Neuronal stem cell (in vitro differentiated cells): ENCODE measurements around the gene ZNF366.

ENCODE experiments used
- DNase-seq: peaks from one replicate; pipeline ENCODE4 v3.0.0-alpha.2; 2013; ENCODE audit warnings: low spot score
- H2AFZ ChIP-seq: one replicate; pipeline ENCODE4 v1.6.1; 2013; ENCODE audit warnings: mild to moderate bottlenecking, low read length, inconsistent platforms
- H2AK5ac ChIP-seq: 2 replicates; pipeline ENCODE4 v1.6.1; 2013; ENCODE audit warnings: low read depth, mild to moderate bottlenecking, inconsistent platforms, low read length, moderate library complexity, mixed read lengths
- H2BK120ac ChIP-seq: 2 replicates; pipeline ENCODE4 v1.6.1; 2013; ENCODE audit warnings: low read depth, mild to moderate bottlenecking, inconsistent platforms, low read length, moderate library complexity, mixed read lengths
- H2BK12ac ChIP-seq: one replicate; pipeline ENCODE4 v1.6.1; 2013; ENCODE audit warnings: low read length, inconsistent platforms
- H2BK15ac ChIP-seq: 2 replicates; pipeline ENCODE4 v1.6.1; 2013; ENCODE audit warnings: mild to moderate bottlenecking, low read length, inconsistent platforms, mixed read lengths
- H2BK5ac ChIP-seq: one replicate; pipeline ENCODE4 v1.6.1; 2013; ENCODE audit warnings: inconsistent platforms, mild to moderate bottlenecking, low read length, moderate library complexity
- H3K14ac ChIP-seq: one replicate; pipeline ENCODE4 v1.6.1; 2013; ENCODE audit warnings: low read length, inconsistent platforms
- H3K18ac ChIP-seq: 2 replicates; pipeline ENCODE4 v1.6.1; 2013; ENCODE audit warnings: low read length, inconsistent platforms
- H3K23ac ChIP-seq: 2 replicates; pipeline ENCODE4 v1.6.1; 2013; ENCODE audit warnings: low read depth, mild to moderate bottlenecking, mixed read lengths, low read length, inconsistent platforms; ENCODE audit not compliant: poor library complexity
- H3K27ac ChIP-seq: replicated peaks from 3 replicates; pipeline ENCODE4 v1.5.1; 2013; ENCODE audit warnings: low read length, inconsistent platforms
- H3K27me3 ChIP-seq, 3 experiments: 2 replicates each; pipeline ENCODE4 v1.6.1; 2013; ENCODE audit warnings: low read length in 3 of 3, mild to moderate bottlenecking in 2 of 3, inconsistent platforms in 1 of 3, low read depth in 1 of 3, mixed read lengths in 1 of 3, moderate library complexity in 1 of 3; ENCODE audit not compliant: control insufficient read depth in 3 of 3, insufficient read depth in 3 of 3
- H3K36me3 ChIP-seq, 2 donors: replicated peaks in 1 of 2; 2 replicates each; pipeline ENCODE4 v1.6.1; 2013; ENCODE audit warnings: low read length in 2 of 2; ENCODE audit not compliant: control insufficient read depth in 2 of 2, insufficient read depth in 2 of 2
- H3K4ac ChIP-seq: 2 replicates; pipeline ENCODE4 v1.6.1; 2013; ENCODE audit warnings: inconsistent platforms, mild to moderate bottlenecking, low read length, moderate library complexity
- H3K4me1 ChIP-seq, 2 donors: 1 replicate in 1 of 2; 2 replicates in 1 of 2; pipeline ENCODE4 v1.6.1; 2013; ENCODE audit warnings: low read length in 2 of 2, low read depth in 1 of 2; ENCODE audit not compliant: control insufficient read depth in 2 of 2, insufficient read depth in 1 of 2
- H3K4me2 ChIP-seq: one replicate; pipeline ENCODE4 v1.6.1; 2013; ENCODE audit warnings: mild to moderate bottlenecking, low read length, inconsistent platforms; ENCODE audit not compliant: insufficient read depth, poor library complexity, severe bottlenecking
- H3K4me3 ChIP-seq, 2 donors: 2 replicates each; pipeline ENCODE4 v1.5.1; 2013; ENCODE audit warnings: low read length in 2 of 2, mild to moderate bottlenecking in 2 of 2, inconsistent platforms in 1 of 2, moderate library complexity in 1 of 2
- H3K79me1 ChIP-seq: one replicate; pipeline ENCODE4 v1.6.1; 2013; ENCODE audit warnings: low read depth, mild to moderate bottlenecking, inconsistent platforms, low read length, moderate library complexity
- H3K9ac ChIP-seq: one replicate; pipeline ENCODE4 v1.6.1; 2013; ENCODE audit warnings: mild to moderate bottlenecking, low read depth, low read length, inconsistent platforms; ENCODE audit not compliant: poor library complexity
- H3K9me3 ChIP-seq, 2 donors: replicated peaks in 1 of 2; 2 replicates each; pipeline versions ENCODE3 to v1.6.1; 2013; ENCODE audit warnings: low read length in 2 of 2, mild to moderate bottlenecking in 2 of 2, inconsistent platforms in 1 of 2, low read depth in 1 of 2, mixed read lengths in 1 of 2, moderate library complexity in 1 of 2; ENCODE audit not compliant: control insufficient read depth in 2 of 2, insufficient read depth in 1 of 2
- H4K8ac ChIP-seq: one replicate; pipeline ENCODE4 v1.6.1; 2013; ENCODE audit warnings: low read depth, mild to moderate bottlenecking, inconsistent platforms, low read length, moderate library complexity
- H4K91ac ChIP-seq: one replicate; pipeline ENCODE4 v1.6.1; 2013; ENCODE audit warnings: low read length, low read depth, mild to moderate bottlenecking, inconsistent platforms; ENCODE audit not compliant: poor library complexity
- WGBS, 2 donors: extraction: QIAGEN DNeasy Blood & Tissue Kit; methylation state at CpG; one replicate each; pipeline ENCODE4 v1.1.7; 2013; ENCODE audit warnings: missing lambda C conversion rate in 2 of 2, mixed read lengths in 1 of 2; ENCODE audit not compliant: insufficient read length in 2 of 2, insufficient replicate concordance in 1 of 2; ENCODE audit errors: extremely low coverage in 2 of 2; 5-methylcytosine and 5-hydroxymethylcytosine counted together

Gene ZNF366

GRCh38 chr5:72499730-72500129 lies 7.5 kb downstream of the ZNF366 start:
- no peak overlapping the region for H3K27ac ChIP-seq
- H3K4ac ChIP-seq, result no peak overlapping the region
- H2BK15ac ChIP-seq, result no peak overlapping the region
- no peaks in the 10 kb centered on the region for H3K9me3 ChIP-seq
- no peak overlapping the region for H3K4me2 ChIP-seq
- H4K91ac ChIP-seq, result no peak overlapping the region
- H3K79me1 ChIP-seq, result no peaks in the 10 kb centered on the region
- H3K4me3 ChIP-seq, result no peak overlapping the region
- no peaks in the 10 kb centered on the region for H3K36me3 ChIP-seq
- H3K18ac ChIP-seq, result no peak overlapping the region
- no CpG with 5 or more reads among the region's 12 CpGs for WGBS, 2 donors
- H3K9ac ChIP-seq, result no peak overlapping the region
- H2BK12ac ChIP-seq, result no peak overlapping the region
- no peak overlapping the region for H2BK5ac ChIP-seq
- H4K8ac ChIP-seq, result no peak overlapping the region
- no peak overlapping the region for H3K23ac ChIP-seq
- H3K14ac ChIP-seq, result no peak overlapping the region
- peak overlapping the region; percentile 51 for H2AFZ ChIP-seq
- no peak overlapping the region for H2AK5ac ChIP-seq
- no peak for DNase-seq
- H3K27me3 ChIP-seq, result no peaks in the 10 kb centered on the region
- H2BK120ac ChIP-seq, result no peak overlapping the region
- peaks cover 4 to 5% of the 10 kb centered on the region in 2 donors for H3K4me1 ChIP-seq

- no peak overlapping the region for H3K4me2 ChIP-seq
- H3K14ac ChIP-seq, result no peak overlapping the region
- H3K27me3 ChIP-seq, result no peaks in the 10 kb centered on the region
- H3K4me3 ChIP-seq, result no peak overlapping the region
- H3K9me3 ChIP-seq, result no peaks in the 10 kb centered on the region
- H3K4ac ChIP-seq, result no peak overlapping the region
- no peak overlapping the region for H2BK5ac ChIP-seq
- H3K4me1 ChIP-seq, result peaks cover 4 to 5% of the 10 kb centered on the region in 2 donors
- no peaks in the 10 kb centered on the region for H3K79me1 ChIP-seq
- H2BK120ac ChIP-seq, result no peak overlapping the region
- H2BK15ac ChIP-seq, result no peak overlapping the region
- no CpG with 5 or more reads among the region's 2 CpGs for WGBS, 2 donors
- H3K27ac ChIP-seq, result no peak overlapping the region
- no peak overlapping the region for H2AFZ ChIP-seq
- no peaks in the 10 kb centered on the region for H3K36me3 ChIP-seq
- H3K18ac ChIP-seq, result peak overlapping the region; percentile 39
- DNase-seq, result no peak
- no peak overlapping the region for H3K9ac ChIP-seq
- no peak overlapping the region for H2BK12ac ChIP-seq
- no peak overlapping the region for H4K91ac ChIP-seq
- H4K8ac ChIP-seq, result no peak overlapping the region
- H3K23ac ChIP-seq, result no peak overlapping the region
- H2AK5ac ChIP-seq, result no peak overlapping the region
Measured at GRCh38 chr5:72499090-72499489, 8.1 kb downstream of the ZNF366 start.

GRCh38 chr5:72498284-72498683 lies 8.9 kb downstream of the ZNF366 start:
- H3K36me3 ChIP-seq, result no peaks in the 10 kb centered on the region
- DNase-seq, result no peak
- H3K9me3 ChIP-seq, result no peaks in the 10 kb centered on the region
- no peaks in the 10 kb centered on the region for H3K79me1 ChIP-seq
- no peaks in the 10 kb centered on the region for H3K27me3 ChIP-seq
- H3K4me2 ChIP-seq, result no peak overlapping the region
- H3K9ac ChIP-seq, result no peak overlapping the region
- no peak overlapping the region for H2AK5ac ChIP-seq
- H3K4me3 ChIP-seq, result no peak overlapping the region
- no peak overlapping the region for H3K23ac ChIP-seq
- peaks cover 3 to 4% of the 10 kb centered on the region in 2 donors for H3K4me1 ChIP-seq
- H3K14ac ChIP-seq, result no peak overlapping the region
- H2BK12ac ChIP-seq, result no peak overlapping the region
- no peak overlapping the region for H3K18ac ChIP-seq
- H4K8ac ChIP-seq, result no peak overlapping the region
- no peak overlapping the region for H4K91ac ChIP-seq
- H2BK120ac ChIP-seq, result no peak overlapping the region
- no peak overlapping the region for H2BK5ac ChIP-seq
- WGBS, 2 donors, result 100% methylated on average over 1 of the region's 2 CpGs; no CpG with 5 or more reads in 1 of the 2 donors
- no peak overlapping the region for H3K27ac ChIP-seq
- H2BK15ac ChIP-seq, result no peak overlapping the region
- no peak overlapping the region for H2AFZ ChIP-seq
- H3K4ac ChIP-seq, result no peak overlapping the region

GRCh38 chr5:72497823-72498222 lies 9.4 kb downstream of the ZNF366 start:
- H3K9me3 ChIP-seq, result no peaks in the 10 kb centered on the region
- no peak overlapping the region for H3K23ac ChIP-seq
- H3K27ac ChIP-seq, result no peak overlapping the region
- no peak overlapping the region for H4K8ac ChIP-seq
- H3K18ac ChIP-seq, result no peak overlapping the region
- H3K9ac ChIP-seq, result no peak overlapping the region
- no peaks in the 10 kb centered on the region for H3K79me1 ChIP-seq
- H4K91ac ChIP-seq, result no peak overlapping the region
- H3K4ac ChIP-seq, result no peak overlapping the region
- H3K14ac ChIP-seq, result no peak overlapping the region
- H2BK12ac ChIP-seq, result no peak overlapping the region
- H2AK5ac ChIP-seq, result no peak overlapping the region
- no peak overlapping the region for H2AFZ ChIP-seq
- no peak overlapping the region for H3K4me3 ChIP-seq
- no peak overlapping the region for H2BK5ac ChIP-seq
- DNase-seq, result no peak
- H2BK120ac ChIP-seq, result no peak overlapping the region
- no peak overlapping the region for H3K4me2 ChIP-seq
- H3K27me3 ChIP-seq, result no peaks in the 10 kb centered on the region
- H2BK15ac ChIP-seq, result no peak overlapping the region
- WGBS, 2 donors, result no CpG with 5 or more reads among the region's 3 CpGs
- H3K36me3 ChIP-seq, result no peaks in the 10 kb centered on the region
- H3K4me1 ChIP-seq, result peaks cover 3 to 4% of the 10 kb centered on the region in 2 donors
